ENCODE results near the gene ANKS1B.

Gene ANKS1B

GRCh38 chr12:99427104-99427503, 557.6 kb downstream of the ANKS1B start:
- no peaks in the 10 kb centered on the region for H3K27me3 Mint-ChIP-seq
- no peak overlapping the region for H3K4me3 Mint-ChIP-seq
- H3K4me1 Mint-ChIP-seq (ENCODE audit: low read depth), result no peaks in the 10 kb centered on the region
- H3K9me3 Mint-ChIP-seq, result peaks cover 12% of the 10 kb centered on the region
- intact Hi-C loops (cut with micrococcal nuclease), result no loop called here
- H3K27ac Mint-ChIP-seq, result no peak overlapping the region
- H3K36me3 Mint-ChIP-seq (ENCODE audit: low read depth), result no peaks in the 10 kb centered on the region

GRCh38 chr12:99418379-99418778, 566.4 kb downstream of the ANKS1B start:
- Mint-ChIP-seq H3K36me3 (ENCODE audit: low read depth) (no peaks in the 10 kb centered on the region), H3K27ac (no peak overlapping the region), H3K4me1 (ENCODE audit: low read depth) (no peaks in the 10 kb centered on the region), H3K4me3 (no peak overlapping the region), H3K9me3 (peaks cover 20% of the 10 kb centered on the region), H3K27me3 (no peaks in the 10 kb centered on the region)
- intact Hi-C loops (cut with micrococcal nuclease), result no loop called here

- Mint-ChIP-seq H3K27ac (no peak overlapping the region), H3K36me3 (ENCODE audit: low read depth) (no peaks in the 10 kb centered on the region), H3K9me3 (peaks cover 28% of the 10 kb centered on the region), H3K4me3 (no peak overlapping the region), H3K4me1 (ENCODE audit: low read depth) (no peaks in the 10 kb centered on the region), H3K27me3 (no peaks in the 10 kb centered on the region)
- intact Hi-C loops (cut with micrococcal nuclease), result no loop called here
Measured at GRCh38 chr12:99413751-99414150, 571.0 kb downstream of the ANKS1B start.

GRCh38 chr12:99393763-99394162, 591.0 kb downstream of the ANKS1B start:
- Mint-ChIP-seq H3K27me3 (no peaks in the 10 kb centered on the region), H3K4me1 (ENCODE audit: low read depth) (no peaks in the 10 kb centered on the region), H3K36me3 (ENCODE audit: low read depth) (no peaks in the 10 kb centered on the region), H3K4me3 (no peak overlapping the region), H3K27ac (no peak overlapping the region), H3K9me3 (no peaks in the 10 kb centered on the region)
- intact Hi-C loops (cut with micrococcal nuclease), result no loop called here

DNA sequence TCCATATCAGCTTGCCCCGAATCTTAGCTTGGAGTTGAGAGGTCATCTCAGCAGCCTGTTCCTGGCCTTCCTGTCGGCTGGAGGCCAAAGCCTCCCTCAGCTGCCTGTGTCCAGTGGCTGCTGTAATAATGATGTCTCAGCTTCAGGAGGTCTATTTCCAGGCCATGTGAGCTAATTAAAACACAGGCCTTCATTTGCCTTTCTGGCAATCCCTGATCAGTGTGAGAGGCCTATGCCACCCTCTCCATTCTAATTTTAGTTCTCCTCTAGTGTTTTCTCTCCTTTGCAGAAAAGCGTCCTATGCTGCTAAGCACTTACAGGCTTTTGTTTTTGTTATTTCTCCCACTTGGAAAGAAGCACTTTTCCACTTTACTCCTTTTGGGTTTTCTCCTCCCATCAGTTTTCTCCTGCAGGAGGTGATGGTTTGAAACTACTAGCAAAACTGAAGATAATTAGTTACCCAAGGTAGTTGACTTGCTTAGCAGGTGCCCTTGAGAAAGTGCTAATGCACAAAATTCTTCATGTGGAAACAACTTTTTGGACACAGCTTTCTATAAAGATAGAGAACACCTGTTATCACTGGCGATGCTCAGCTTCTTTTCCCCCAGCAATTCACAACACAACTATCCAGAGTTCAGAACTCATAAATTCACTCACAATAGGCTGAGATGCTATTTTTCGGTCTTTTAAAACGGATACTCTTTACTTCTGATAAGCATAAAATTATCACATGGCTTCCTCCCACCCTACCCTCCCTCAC, 592.5 kb downstream of the ANKS1B start:
- Mint-ChIP-seq H3K36me3 (ENCODE audit: low read depth) (no peaks in the 10 kb centered on the region), H3K9me3 (no peaks in the 10 kb centered on the region), H3K27ac (no peak overlapping the region), H3K27me3 (no peaks in the 10 kb centered on the region), H3K4me3 (no peak overlapping the region), H3K4me1 (ENCODE audit: low read depth) (no peaks in the 10 kb centered on the region)
- intact Hi-C loops (cut with micrococcal nuclease), result no loop called here

DNA sequence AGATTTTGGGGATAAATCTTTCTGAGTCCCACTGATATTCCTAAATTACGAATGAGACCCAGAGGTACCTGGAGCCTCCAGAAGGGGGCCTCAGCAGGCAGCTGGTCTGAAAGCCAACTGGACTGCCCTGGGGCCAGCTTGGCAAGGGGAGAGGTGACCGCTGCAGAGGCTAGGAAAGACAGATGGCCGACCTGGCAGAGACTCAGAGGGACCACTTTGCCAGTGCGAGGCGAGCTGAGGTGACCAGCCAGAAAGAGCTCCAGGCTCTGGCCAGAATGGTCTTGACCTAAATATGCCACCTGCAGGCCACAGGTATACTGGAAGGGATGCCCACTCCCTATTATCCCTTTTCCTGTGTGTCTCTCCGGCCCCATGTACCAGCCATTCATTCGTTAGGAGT, 594.0 kb downstream of the ANKS1B start:
- Mint-ChIP-seq H3K27me3 (no peaks in the 10 kb centered on the region), H3K4me3 (no peak overlapping the region), H3K36me3 (ENCODE audit: low read depth) (no peaks in the 10 kb centered on the region), H3K4me1 (ENCODE audit: low read depth) (no peaks in the 10 kb centered on the region), H3K9me3 (no peaks in the 10 kb centered on the region), H3K27ac (no peak overlapping the region)
- intact Hi-C loops (cut with micrococcal nuclease), result no loop called here

GRCh38 chr12:99389751-99390150, 595.0 kb downstream of the ANKS1B start:
- Mint-ChIP-seq H3K4me1 (ENCODE audit: low read depth) (no peaks in the 10 kb centered on the region), H3K9me3 (no peaks in the 10 kb centered on the region), H3K36me3 (ENCODE audit: low read depth) (no peaks in the 10 kb centered on the region), H3K27me3 (no peaks in the 10 kb centered on the region), H3K27ac (no peak overlapping the region), H3K4me3 (no peak overlapping the region)
- intact Hi-C loops (cut with micrococcal nuclease), result no loop called here

- H3K27ac Mint-ChIP-seq, result no peak overlapping the region
- no peak overlapping the region for H3K4me3 Mint-ChIP-seq
- H3K9me3 Mint-ChIP-seq, result no peaks in the 10 kb centered on the region
- no peaks in the 10 kb centered on the region for H3K4me1 Mint-ChIP-seq (ENCODE audit: low read depth)
- intact Hi-C loops (cut with micrococcal nuclease), result no loop called here
- no peaks in the 10 kb centered on the region for H3K36me3 Mint-ChIP-seq (ENCODE audit: low read depth)
- no peaks in the 10 kb centered on the region for H3K27me3 Mint-ChIP-seq
Measured at GRCh38 chr12:99388671-99389195, 596.0 kb downstream of the ANKS1B start.

GRCh38 chr12:99387661-99388060, 597.1 kb downstream of the ANKS1B start:
- H3K4me1 Mint-ChIP-seq (ENCODE audit: low read depth), result no peaks in the 10 kb centered on the region
- H3K27ac Mint-ChIP-seq, result no peak overlapping the region
- H3K9me3 Mint-ChIP-seq, result no peaks in the 10 kb centered on the region
- H3K27me3 Mint-ChIP-seq, result no peaks in the 10 kb centered on the region
- H3K36me3 Mint-ChIP-seq (ENCODE audit: low read depth), result no peaks in the 10 kb centered on the region
- H3K4me3 Mint-ChIP-seq, result no peak overlapping the region
- intact Hi-C loops (cut with micrococcal nuclease), result no loop called here

- H3K27me3 Mint-ChIP-seq, result no peaks in the 10 kb centered on the region
- no peaks in the 10 kb centered on the region for H3K36me3 Mint-ChIP-seq (ENCODE audit: low read depth)
- H3K4me3 Mint-ChIP-seq, result no peak overlapping the region
- intact Hi-C loops (cut with micrococcal nuclease), result no loop called here
- no peak overlapping the region for H3K27ac Mint-ChIP-seq
- H3K9me3 Mint-ChIP-seq, result no peaks in the 10 kb centered on the region
- H3K4me1 Mint-ChIP-seq (ENCODE audit: low read depth), result no peaks in the 10 kb centered on the region
Measured at GRCh38 chr12:99386907-99387306, 597.8 kb downstream of the ANKS1B start.

DNA sequence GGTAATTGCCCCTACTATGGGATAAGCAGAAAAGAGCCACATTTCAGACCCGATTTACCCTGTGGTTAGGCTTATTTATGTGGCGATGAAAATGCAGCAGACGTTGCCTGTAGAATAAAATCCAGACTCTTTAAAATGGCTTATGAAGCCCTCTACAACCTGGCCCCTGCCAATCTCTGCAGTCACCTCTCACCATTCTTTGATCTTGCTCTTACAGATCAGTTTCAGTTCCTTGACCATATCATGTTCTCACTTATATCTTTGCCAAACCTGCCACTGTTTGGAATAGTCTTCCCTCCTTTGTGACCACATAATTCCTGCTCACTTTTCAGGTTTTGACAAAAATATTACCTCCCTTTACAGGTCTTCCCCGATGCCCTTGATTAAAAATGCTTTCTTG, 601.5 kb downstream of the ANKS1B start:
- Mint-ChIP-seq H3K27ac (no peak overlapping the region), H3K9me3 (no peaks in the 10 kb centered on the region), H3K4me3 (no peak overlapping the region), H3K36me3 (ENCODE audit: low read depth) (no peaks in the 10 kb centered on the region), H3K27me3 (no peaks in the 10 kb centered on the region), H3K4me1 (ENCODE audit: low read depth) (no peaks in the 10 kb centered on the region)
- intact Hi-C loops (cut with micrococcal nuclease), result no loop called here

GRCh38 chr12:99381992-99382391, 602.7 kb downstream of the ANKS1B start:
- Mint-ChIP-seq H3K27ac (no peak overlapping the region), H3K27me3 (no peaks in the 10 kb centered on the region), H3K4me3 (no peak overlapping the region), H3K36me3 (ENCODE audit: low read depth) (no peaks in the 10 kb centered on the region), H3K9me3 (no peaks in the 10 kb centered on the region), H3K4me1 (ENCODE audit: low read depth) (no peaks in the 10 kb centered on the region)
- intact Hi-C loops (cut with micrococcal nuclease), result no loop called here

DNA sequence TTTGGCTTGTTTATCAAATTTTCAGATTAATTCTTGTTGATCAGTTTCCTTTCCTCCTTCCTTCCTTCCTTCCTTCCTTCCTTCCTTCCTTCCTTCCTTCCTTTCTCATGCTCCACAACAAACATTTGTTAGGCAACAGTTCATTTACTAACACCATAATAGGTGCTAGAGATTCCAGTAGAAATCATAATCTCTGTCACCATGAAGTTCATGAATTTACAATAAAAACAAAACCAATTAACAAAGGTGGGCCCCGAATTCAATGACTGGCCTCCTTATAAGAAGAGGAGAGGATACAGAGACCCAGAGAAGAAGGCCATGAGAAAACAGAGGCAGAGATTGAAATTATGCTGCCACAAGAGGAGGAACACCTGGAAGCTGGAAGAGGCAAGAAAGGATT, 604.0 kb downstream of the ANKS1B start:
- no peaks in the 10 kb centered on the region for H3K36me3 Mint-ChIP-seq (ENCODE audit: low read depth)
- no peak overlapping the region for H3K27ac Mint-ChIP-seq
- H3K4me1 Mint-ChIP-seq (ENCODE audit: low read depth), result no peaks in the 10 kb centered on the region
- H3K9me3 Mint-ChIP-seq, result no peaks in the 10 kb centered on the region
- H3K27me3 Mint-ChIP-seq, result no peaks in the 10 kb centered on the region
- intact Hi-C loops (cut with micrococcal nuclease), result no loop called here
- H3K4me3 Mint-ChIP-seq, result no peak overlapping the region

- Mint-ChIP-seq H3K4me1 (ENCODE audit: low read depth) (no peaks in the 10 kb centered on the region), H3K27me3 (no peaks in the 10 kb centered on the region), H3K9me3 (no peaks in the 10 kb centered on the region), H3K4me3 (no peak overlapping the region), H3K36me3 (ENCODE audit: low read depth) (no peaks in the 10 kb centered on the region), H3K27ac (no peak overlapping the region)
- intact Hi-C loops (cut with micrococcal nuclease), result no loop called here
Measured at GRCh38 chr12:99374023-99374422, 610.7 kb downstream of the ANKS1B start.

Measured in dendritic cell treated with granulocyte-macrophage colony-stimulating factor and Interleukin-4, amounts not matched to agents 40 ng/mL and 50 ng/mL, for 4 days (primary cell).